Measurements from ENCODE around the gene PRR7. TPM values are rescaled to one million over a fixed set of nuclear protein-coding genes. Genes with fewer than 3 reads are reported as not detected.

PRR7 gene
- total and polyA plus RNA-seq, 2 experiments from 2014 or later = 4.8 to 11.7 TPM

DNA sequence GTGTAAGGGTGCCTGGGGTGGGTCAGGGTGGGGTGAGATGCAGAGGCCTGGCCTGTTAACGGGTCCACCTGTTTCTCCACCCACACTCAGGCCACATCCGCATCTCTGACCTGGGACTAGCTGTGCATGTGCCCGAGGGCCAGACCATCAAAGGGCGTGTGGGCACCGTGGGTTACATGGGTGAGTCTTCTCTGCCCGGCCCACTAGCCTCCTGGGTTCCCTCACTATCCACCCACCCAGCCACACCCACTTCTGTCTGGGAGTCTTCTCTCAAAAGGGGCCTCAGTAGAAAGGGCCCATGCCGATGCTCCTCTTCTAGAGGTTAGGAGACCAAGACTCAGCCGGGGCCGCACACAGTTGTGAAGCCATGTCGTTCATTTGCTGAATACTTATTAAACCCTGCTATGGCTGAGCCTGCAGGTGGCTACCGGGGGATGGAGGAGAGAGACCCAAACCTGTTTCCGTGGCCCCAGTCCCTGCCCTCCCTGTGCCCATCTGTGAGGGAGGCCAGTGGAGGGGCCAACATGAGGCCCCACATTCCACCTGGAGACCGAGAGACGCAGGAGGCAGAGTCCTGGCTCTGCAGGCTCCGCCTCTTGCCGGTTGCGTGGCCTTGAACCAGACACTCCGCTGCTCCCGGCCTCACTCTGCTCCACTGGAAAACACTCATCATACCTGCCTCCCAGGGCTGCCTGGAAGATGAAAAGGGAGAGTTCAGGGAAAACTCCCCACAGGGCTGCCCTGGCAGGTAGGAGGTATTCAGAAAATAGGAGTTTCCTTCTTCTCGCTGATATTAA is 11.5 kb upstream of the PRR7 start:
- no peak overlapping the region for H3K4me2 ChIP-seq
- 96% methylated on average over 20 of the region's 20 CpGs for WGBS (ENCODE audit: low lambda C conversion rate, missing lambda C conversion rate)
- TF ChIP-seq, protein P1, sequence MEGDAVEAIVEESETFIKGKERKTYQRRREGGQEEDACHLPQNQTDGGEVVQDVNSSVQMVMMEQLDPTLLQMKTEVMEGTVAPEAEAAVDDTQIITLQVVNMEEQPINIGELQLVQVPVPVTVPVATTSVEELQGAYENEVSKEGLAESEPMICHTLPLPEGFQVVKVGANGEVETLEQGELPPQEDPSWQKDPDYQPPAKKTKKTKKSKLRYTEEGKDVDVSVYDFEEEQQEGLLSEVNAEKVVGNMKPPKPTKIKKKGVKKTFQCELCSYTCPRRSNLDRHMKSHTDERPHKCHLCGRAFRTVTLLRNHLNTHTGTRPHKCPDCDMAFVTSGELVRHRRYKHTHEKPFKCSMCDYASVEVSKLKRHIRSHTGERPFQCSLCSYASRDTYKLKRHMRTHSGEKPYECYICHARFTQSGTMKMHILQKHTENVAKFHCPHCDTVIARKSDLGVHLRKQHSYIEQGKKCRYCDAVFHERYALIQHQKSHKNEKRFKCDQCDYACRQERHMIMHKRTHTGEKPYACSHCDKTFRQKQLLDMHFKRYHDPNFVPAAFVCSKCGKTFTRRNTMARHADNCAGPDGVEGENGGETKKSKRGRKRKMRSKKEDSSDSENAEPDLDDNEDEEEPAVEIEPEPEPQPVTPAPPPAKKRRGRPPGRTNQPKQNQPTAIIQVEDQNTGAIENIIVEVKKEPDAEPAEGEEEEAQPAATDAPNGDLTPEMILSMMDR (IDR thresholded peaks at IDR 0.05; ENCODE audit: poor library complexity) = no peak
- no peak for TF ChIP-seq EZH2 (IDR thresholded peaks at IDR 0.05; ENCODE audit: borderline replicate concordance)

DNA sequence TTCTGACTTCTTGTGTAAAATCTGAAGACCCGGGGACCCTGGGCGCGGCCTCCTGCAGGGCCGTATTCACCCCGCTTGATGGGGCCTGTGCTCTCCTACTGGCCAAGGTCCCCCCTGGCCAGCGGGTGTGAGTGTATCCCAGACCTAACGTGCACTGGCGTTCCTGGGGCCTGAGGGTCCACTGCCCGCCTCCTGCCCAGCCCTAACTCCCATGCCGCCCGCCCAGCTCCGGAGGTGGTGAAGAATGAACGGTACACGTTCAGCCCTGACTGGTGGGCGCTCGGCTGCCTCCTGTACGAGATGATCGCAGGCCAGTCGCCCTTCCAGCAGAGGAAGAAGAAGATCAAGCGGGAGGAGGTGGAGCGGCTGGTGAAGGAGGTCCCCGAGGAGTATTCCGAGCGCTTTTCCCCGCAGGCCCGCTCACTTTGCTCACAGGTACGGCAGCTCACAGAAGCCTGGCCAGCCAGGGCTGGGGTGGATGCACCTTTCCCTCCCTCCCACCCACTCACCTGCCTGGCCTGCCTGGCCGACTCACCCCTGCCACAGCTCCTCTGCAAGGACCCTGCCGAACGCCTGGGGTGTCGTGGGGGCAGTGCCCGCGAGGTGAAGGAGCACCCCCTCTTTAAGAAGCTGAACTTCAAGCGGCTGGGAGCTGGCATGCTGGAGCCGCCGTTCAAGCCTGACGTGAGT is 10.6 kb upstream of the PRR7 start:
- Histone ChIP-seq H3K4me2 (no peak overlapping the region), H3K27ac (no peak overlapping the region), H3K27me3 (no peaks in the 10 kb centered on the region), H2AFZ (no peak overlapping the region), H4K20me1 (ENCODE audit: insufficient read depth, poor library complexity, severe bottlenecking) (no peaks in the 10 kb centered on the region), H3K9me3 (ENCODE audit: low read depth) (no peaks in the 10 kb centered on the region), H3K79me2 (no peaks in the 10 kb centered on the region), H3K4me1 (ENCODE audit: insufficient read depth) (no peaks in the 10 kb centered on the region), H3K4me3 (no peak overlapping the region), H3K9me2 (replicated peaks; ENCODE audit: insufficient read depth) (no peaks in the 10 kb centered on the region), H3K36me3 (replicated peaks; ENCODE audit: insufficient read depth, low read depth) (no peaks in the 10 kb centered on the region)
- no peak for TF ChIP-seq EZH2phosphoT487 (IDR thresholded peaks at IDR 0.05; ENCODE audit: low read depth, severe bottlenecking, unreplicated experiment)
- TF ChIP-seq, protein P1 (IDR thresholded peaks at IDR 0.05; ENCODE audit: poor library complexity) = no peak
- no peak for TF ChIP-seq EZH2 (IDR thresholded peaks at IDR 0.05; ENCODE audit: borderline replicate concordance)
- DNase-seq (ENCODE audit: low spot score) = no peak
- 98% methylated on average over 37 of the region's 37 CpGs for WGBS (ENCODE audit: low lambda C conversion rate, missing lambda C conversion rate)

More for the DNA sequence above, 11.5 kb upstream of the PRR7 start:
- no peaks in the 10 kb centered on the region for H3K9me2 ChIP-seq (replicated peaks; ENCODE audit: insufficient read depth)
- H3K4me1 ChIP-seq (ENCODE audit: insufficient read depth) = no peaks in the 10 kb centered on the region
- DNase-seq (ENCODE audit: low spot score) = no peak
- no peak overlapping the region for H3K4me3 ChIP-seq
- no peaks in the 10 kb centered on the region for H3K79me2 ChIP-seq
- no peaks in the 10 kb centered on the region for H4K20me1 ChIP-seq (ENCODE audit: insufficient read depth, poor library complexity, severe bottlenecking)
- H3K9me3 ChIP-seq (ENCODE audit: low read depth) = no peaks in the 10 kb centered on the region
- H3K27me3 ChIP-seq = no peaks in the 10 kb centered on the region
- no peak overlapping the region for H2AFZ ChIP-seq
- no peaks in the 10 kb centered on the region for H3K36me3 ChIP-seq (replicated peaks; ENCODE audit: insufficient read depth, low read depth)
- no peak overlapping the region for H3K27ac ChIP-seq

DNA sequence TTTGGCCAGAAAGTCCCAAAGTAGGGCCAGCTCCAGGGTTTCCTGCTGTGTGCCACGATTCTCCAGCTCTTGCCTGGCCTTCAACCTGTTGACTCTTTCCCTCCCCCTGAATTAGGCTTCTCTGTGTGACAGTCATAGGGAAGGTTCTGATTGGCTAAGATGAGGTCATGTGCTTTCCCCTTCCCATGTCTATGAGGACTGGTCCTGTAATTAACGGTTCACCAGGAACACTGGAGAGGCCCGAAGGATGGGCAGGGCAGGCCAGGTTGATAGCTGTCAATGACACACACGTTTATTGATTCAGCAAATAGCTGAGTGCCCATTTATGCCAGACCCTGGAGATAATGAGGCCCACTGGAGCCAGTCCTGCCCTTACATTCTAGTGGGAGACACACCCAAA is 9.0 kb upstream of the PRR7 start:
- H3K79me2 ChIP-seq = no peaks in the 10 kb centered on the region
- WGBS (ENCODE audit: low lambda C conversion rate, missing lambda C conversion rate) = 77% methylated on average over 4 of the region's 4 CpGs
- H3K4me1 ChIP-seq (ENCODE audit: insufficient read depth) = no peaks in the 10 kb centered on the region
- no peaks in the 10 kb centered on the region for H3K9me3 ChIP-seq (ENCODE audit: low read depth)
- no peak overlapping the region for H3K4me2 ChIP-seq
- no peak overlapping the region for H3K4me3 ChIP-seq
- H3K9me2 ChIP-seq (replicated peaks; ENCODE audit: insufficient read depth) = no peaks in the 10 kb centered on the region
- no peak for DNase-seq (ENCODE audit: low spot score)
- no peaks in the 10 kb centered on the region for H3K36me3 ChIP-seq (replicated peaks; ENCODE audit: insufficient read depth, low read depth)
- TF ChIP-seq EZH2 (IDR thresholded peaks at IDR 0.05; ENCODE audit: borderline replicate concordance) (no peak), EZH2phosphoT487 (IDR thresholded peaks at IDR 0.05; ENCODE audit: low read depth, severe bottlenecking, unreplicated experiment) (no peak)
- TF ChIP-seq, protein P1 (IDR thresholded peaks at IDR 0.05; ENCODE audit: poor library complexity) = no peak
- H3K27ac ChIP-seq = no peak overlapping the region
- no peaks in the 10 kb centered on the region for H3K27me3 ChIP-seq
- H2AFZ ChIP-seq = no peak overlapping the region
- H4K20me1 ChIP-seq (ENCODE audit: insufficient read depth, poor library complexity, severe bottlenecking) = no peaks in the 10 kb centered on the region

Measured in hepatocyte (in vitro differentiated cells).